DND-41 (cell line): ENCODE data around the gene ADK.

Source experiments
- CTCF ChIP-seq: IDR thresholded peaks from 2 replicates; pipeline ENCODE4 v1.5.1; 2012; ENCODE audit warnings: borderline replicate concordance, low read length, moderate library complexity, mild to moderate bottlenecking; ENCODE audit not compliant: poor library complexity, severe bottlenecking; ENCODE audit errors: extremely low read depth
- EZH2 ChIP-seq: IDR thresholded peaks from 3 replicates; pipeline ENCODE4 v1.6.1; 2012; ENCODE audit warnings: borderline replicate concordance, low read depth, mild to moderate bottlenecking, moderate library complexity, low read length, inconsistent platforms; ENCODE audit not compliant: severe bottlenecking

GRCh38 chr10:74490551-74490950 is 339.5 kb downstream of the ADK start:
- TF ChIP-seq CTCF (no peak), EZH2 (no peak)
